ENCODE data around the gene UNC13D.
"Not testable (repeated sequence)": the region's sequence is repeated elsewhere in the genome, so short reads cannot be mapped to it uniquely, and the experiment has no call there.

Gene UNC13D

DNA sequence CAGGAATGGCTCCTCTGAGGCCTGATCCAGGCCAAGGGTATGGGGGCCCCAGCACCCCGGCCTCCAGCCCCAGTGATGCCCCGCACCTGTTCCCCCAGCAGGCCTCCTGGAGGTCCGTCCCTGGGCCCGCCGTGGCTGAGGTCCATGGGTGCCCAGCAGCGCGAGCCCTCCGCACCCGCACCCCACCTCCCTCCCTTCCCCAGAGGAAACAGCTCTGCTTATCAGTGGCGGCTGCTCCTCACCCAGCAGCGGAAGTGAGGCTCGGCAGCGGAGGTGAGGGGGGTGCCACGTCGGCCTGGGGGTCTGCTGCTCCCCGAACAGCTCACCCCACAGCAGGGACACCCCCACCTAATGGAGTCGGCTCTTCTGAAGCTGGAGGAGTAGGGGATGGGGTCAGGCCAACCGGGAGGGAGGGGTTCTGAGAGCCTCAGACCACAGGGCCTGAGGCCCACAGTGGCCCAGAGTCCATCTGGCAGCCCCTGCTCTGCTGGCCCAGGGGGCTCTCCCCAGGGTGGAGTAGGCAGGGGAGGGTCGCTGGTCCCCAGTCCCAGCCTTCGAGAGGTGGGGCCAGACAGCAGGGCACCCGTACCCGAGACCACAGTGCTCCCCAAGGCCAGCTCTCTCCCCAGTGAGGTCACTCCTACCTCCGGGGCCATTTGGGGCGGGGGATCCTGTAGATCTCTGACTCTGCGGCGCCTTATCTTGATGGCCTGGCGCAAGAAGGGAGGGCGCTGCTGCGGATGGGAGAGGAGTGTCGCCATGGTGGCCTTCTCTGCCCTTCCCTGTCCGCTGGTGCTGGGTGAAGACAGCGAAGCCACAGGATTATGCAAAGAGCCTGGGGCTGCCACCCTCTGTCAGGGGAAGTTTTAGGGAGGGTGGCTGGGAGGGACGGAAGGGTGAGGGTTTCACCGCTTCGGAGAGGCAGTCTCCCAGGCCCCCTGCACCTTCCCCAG, at the start of gene UNC13D:
UNC13D (minus strand) TSS at position 828 of the 953 bp plus-strand sequence; CDS start at position 761, 67 bp downstream.
- peak in 1 of 2 donors; percentile 44 for DNase-seq (ENCODE audit: low read depth in 1 of 2, low spot score in 1 of 2)

DNA sequence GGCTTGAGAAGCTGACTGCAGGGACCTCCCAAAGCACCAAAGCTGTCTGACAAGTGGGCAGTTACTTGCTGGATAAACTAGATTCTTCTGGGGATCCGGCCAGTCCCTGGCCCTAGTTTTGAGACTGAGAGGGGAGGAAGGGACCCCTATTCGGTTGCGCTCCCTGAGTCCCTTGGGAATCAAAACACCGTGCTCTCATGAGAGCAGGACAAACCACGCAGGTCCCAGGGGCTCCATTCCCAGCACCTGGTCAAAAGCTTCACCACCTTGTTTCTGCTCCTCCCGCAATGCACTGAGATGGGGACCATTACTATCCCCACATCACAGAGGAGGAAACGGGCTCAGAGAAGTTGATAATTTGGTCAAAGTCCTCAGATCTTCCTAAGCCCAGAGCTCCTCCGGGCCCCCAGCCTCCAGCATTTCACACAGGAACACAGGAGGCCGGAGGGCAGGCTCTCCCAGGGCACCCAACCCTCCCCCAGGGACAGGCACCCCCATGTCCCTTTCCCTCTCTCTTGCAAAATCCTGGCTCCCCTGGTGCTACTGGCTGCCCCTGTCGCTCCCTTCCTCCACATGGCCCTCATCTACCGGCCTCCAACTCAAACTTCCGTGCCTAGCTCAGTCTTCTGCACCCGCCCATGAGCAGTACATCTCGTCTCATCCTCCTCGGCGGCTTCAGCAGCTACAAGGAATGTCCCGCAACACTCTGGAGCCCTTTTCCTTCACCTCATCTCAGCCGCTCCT, 49.3 kb upstream of the UNC13D start:
- DNase-seq (ENCODE audit: low read depth in 1 of 2, low spot score in 1 of 2) = no peak

DNA sequence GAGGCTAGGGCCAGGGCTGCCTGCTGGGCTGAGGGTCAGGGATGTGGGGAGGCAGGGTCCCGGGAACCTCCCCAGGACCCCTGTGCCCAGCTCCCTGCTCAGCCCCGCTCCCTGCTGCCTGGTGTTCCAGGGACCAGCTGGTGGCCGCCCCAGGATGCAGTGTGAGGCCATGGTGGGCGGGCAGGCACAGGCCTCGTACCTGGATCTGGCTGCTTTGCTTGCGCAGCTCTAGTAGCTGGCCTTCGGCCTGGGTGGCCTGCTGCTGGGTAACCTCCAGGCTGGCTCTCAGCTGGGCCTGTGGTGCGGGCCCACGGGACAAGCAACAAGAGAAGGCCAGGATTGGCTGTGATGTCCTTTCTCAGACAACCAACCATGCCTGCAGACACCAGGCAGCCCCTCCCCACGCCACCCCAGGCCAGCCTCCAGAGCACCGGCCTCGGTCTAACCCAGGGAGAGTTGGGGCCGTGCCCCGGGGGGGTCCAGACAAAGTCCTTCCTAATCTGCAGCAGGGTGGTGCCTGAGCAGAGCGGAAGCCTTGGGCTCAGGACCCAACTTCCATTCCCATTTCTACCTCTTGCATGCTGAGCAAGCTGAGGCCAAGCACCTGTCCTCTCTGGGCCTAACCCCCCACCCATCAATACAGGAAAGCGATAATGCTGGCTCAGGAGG, 48.5 kb upstream of the UNC13D start:
- DNase-seq (ENCODE audit: low read depth in 1 of 2, low spot score in 1 of 2) = no peak

DNA sequence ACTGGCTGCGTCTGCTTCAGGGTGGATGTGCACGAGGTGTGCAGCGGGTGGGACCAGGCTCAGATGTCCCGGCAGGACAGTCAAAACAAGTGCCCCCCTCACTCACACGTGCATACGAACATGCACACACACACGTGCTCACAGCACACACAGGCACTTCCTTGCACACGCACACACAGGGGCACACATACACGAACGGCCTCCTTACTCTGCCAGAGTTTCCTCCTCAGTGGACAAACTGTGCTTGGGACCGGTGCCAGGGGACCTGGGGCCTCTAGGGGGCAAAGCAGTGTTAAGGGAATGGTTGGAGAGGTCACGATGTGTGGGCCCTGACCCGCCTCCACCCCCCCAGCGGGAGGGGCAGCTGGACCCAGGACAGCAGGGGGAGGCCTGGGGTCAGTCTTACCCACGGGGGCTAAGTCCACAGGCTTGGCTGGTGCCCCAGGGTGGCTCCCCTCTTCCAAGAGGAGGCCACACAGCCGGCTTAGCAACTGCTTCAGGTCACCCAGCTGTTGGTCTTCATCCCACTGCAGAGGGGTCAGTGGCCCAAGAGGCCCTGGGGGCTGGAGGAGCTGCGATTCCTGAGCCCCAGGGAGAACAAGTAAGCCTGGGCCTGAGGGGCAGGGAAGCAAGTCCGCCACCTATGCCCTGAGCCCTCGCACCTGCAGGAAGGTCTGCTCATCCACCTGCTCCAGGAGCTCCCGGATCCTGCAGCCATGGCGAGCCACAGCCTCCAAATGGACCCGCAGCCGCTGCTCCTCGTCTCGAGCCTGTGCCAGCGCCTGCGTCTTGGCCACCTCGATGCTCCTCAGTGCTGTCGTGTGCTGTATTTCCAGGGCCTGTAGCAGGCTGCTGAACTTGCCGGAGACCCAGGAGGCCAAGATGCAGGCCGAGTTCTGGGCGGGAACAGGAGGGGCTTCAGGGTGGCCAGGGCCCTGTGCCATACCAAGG, 47.7 kb upstream of the UNC13D start:
- no peak for DNase-seq (ENCODE audit: low read depth in 1 of 2, low spot score in 1 of 2)

DNA sequence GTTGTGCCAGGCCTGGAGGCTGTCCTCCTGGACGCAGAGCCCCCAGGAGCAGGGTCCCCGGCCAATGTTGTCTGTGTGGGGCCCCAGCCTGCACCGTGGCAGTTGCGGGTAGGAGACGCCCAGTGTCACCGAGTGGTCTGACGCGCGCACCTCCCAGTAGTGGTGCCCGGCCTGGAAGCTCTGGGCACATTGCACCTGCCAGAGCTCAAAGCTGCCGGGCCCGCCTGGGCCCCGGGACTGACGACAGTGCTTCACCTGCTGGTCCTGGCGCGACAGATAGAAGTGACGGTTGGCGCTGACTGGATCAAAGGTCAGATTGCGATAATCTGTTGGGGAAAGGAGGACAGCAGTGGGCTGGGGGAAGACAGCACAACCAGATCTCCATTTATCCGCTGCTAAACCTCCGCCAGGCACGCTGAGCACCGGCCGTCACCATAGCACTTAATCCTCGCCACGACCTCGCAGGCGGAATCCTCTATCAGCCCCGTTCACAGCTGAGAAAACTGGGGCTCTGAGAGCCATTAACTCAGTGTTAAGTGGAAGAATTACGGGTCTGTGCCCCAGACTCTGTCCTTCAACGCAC, 46.9 kb upstream of the UNC13D start:
- no peak for DNase-seq (ENCODE audit: low read depth in 1 of 2, low spot score in 1 of 2)

DNA sequence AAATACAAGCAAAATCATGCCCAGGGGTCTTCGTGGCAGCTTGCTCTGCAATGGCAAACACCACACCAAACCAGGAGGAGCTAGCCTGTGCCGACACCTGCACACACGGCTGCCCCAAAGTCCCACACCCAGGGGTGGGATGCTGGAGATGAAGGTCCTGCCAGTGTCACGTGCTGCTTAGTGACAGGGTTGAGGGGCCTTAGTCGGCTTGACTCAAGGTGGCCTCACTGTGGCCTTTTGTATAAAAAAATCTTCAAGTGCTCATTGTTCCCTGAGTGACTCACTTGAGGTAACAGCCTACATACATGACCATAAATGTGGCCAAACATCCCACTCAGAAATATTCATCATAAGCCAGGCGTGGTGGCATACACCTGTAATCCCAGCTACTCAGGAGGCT, 45.2 kb upstream of the UNC13D start:
- DNase-seq (ENCODE audit: low read depth in 1 of 2, low spot score in 1 of 2) = no peak

DNA sequence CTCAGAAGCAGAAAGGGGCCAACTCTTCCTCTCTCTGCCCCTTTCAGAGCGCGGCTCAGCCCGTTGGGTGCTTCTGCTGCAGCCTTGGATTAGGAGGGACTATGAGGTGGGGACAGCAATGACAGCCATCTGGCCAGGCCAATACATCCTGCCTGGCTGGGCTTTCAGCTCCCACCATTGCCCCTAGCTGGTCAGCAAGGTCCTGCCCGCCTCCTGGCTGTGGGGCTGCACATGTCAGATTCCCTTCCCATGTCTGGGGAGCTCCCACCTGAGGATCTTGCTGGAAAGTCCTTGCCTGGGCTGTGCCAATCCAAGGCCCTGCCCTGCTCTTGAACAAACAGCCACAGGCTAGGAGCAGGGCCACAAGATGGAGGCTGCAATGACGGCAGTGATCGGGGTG, 44.3 kb upstream of the UNC13D start:
- no peak for DNase-seq (ENCODE audit: low read depth in 1 of 2, low spot score in 1 of 2)

DNA sequence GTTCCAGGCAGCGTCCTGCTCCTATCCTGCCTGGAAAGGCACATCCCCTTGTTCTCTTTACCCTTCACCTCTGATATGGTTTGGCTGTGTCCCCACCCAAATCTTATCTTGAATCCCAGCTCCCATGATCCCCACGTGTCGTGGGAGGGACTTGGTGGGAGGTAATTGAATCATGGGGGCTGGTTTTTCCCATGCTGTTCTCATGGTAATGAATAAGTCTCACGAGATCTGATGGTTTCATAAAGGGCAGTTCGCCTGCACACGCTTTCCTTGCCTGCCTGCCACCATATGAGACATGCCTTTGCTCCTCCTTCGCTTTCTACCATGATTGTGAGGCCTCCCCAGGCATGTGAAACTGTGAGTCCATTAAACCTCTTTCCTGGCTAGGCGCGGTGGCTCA, 41.7 kb upstream of the UNC13D start:
- DNase-seq (ENCODE audit: low read depth in 1 of 2, low spot score in 1 of 2) = not testable (repeated sequence)

DNA sequence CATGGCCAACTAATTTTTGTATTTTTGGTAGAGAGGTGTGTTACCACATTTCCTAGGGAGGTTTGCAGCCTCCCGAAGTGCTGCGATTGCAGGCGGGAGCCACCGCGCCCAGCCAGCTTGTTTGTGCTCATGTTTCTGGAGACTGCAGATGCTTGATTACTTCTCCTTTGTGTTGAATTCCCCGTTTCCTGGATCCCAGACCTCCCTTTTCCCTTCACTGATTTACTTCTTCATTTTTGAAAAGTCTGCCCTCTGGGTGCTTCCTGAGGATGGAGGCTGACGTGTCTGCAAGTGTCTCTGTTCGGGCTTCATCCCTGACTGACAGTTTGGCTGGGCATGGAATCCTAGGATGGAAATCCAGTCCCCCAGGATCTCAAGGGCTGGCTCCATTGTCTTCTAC, 41.2 kb upstream of the UNC13D start:
- no peak for DNase-seq (ENCODE audit: low read depth in 1 of 2, low spot score in 1 of 2)

DNA sequence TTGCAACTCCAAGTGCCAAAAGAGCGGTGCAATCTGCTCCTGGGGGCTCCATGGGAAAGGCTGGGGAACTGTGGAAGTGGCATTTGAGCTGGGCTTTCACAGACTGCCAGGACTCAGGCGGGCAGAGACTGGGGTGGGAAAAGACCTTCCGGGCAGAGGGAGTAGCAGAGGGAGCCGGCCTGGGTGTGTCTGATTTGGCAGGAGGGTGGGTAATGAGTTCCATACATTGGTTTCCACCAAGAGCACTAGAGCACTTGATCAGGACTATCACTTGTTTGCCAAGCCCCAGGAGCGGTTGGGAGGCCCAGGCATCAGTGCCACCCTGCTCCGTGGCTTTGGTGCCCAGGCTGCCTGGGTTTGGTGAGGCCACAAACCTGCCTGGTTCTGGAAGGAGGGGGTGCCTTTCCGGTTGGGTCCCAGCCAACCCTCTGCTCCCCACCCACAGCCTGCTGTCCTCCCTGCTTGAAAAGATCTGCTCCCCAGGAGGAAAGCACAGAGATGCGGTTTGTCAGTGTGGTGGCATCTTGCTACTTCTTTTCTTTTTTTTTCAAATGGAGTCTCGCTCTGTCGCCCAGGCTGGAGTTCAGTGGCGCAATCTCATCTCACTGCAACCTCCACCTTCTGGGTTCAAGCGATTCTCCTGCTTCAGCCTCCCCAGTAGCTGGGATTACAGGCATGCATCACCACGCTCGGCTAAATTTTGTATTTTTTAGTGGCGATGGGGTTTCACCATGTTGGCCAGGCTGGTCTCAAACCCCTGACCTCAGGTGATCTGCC, 37.7 kb upstream of the UNC13D start:
- DNase-seq (ENCODE audit: low read depth in 1 of 2, low spot score in 1 of 2) = no peak

DNA sequence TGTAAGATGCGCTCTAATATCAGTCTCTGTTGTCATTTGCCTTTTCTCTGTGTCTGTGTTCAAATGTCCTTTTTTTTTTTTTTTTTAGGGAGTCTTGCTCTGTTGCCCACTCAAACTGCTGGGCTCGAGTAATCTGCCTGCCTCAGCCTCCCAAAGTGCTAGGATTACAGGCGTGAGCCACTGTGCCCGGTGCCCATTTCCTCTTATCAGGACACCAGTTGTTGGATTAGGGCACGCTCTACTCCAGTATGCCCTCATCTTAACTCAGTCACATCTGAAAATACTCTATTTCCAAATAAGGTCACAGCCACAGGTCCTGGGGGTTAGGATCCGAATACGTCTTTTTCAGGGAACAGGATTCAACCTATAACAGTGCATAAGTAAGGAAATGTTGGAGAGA, 36.1 kb upstream of the UNC13D start:
- no peak for DNase-seq (ENCODE audit: low read depth in 1 of 2, low spot score in 1 of 2)

DNA sequence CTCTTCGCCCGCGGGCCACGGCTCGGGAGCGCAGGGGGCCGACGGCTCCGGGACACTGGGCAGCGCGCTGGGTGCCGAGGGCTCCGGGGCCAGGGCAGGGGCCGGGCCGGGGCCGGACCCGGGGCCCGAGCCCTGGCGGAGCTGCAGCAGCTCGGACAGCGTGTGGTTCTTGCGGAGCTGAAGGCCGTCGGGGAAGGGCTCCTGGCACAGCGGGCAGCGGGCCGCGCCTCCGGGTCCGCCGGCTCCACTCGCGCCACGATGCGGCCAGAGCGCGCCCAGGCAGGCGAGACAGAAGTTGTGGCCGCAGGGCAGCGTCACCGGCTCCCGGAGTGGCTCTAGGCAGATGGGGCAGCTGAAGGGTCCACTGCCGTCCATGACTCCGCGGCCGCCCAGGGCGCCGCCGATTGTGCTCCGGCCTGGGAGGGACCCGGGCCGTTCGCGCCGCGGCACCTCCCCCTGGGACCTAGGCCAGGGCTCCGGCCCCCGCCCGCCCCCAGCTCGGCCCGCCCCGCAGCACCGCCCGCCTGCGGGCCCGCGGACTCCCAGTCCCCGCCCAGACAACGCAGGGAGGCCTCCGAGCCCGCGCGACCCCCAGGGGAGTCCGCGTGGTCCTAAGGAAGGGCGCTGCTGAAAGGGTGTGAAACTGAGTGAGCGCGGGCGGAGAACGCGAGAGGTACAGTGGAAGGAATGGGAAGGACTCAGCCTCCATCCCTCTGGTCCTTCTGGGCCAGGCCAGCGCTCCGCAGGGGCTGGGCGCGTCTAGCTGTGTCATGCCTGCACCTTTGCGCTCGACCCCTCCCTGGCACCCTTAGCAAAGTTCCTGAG, 34.2 kb upstream of the UNC13D start, which contains the start of gene TRIM47:
TRIM47 (minus strand) TSS at position 408 of the 825 bp plus-strand sequence; CDS start at position 375, 33 bp downstream.
- DNase-seq (ENCODE audit: low read depth in 1 of 2, low spot score in 1 of 2) = no peak

DNA sequence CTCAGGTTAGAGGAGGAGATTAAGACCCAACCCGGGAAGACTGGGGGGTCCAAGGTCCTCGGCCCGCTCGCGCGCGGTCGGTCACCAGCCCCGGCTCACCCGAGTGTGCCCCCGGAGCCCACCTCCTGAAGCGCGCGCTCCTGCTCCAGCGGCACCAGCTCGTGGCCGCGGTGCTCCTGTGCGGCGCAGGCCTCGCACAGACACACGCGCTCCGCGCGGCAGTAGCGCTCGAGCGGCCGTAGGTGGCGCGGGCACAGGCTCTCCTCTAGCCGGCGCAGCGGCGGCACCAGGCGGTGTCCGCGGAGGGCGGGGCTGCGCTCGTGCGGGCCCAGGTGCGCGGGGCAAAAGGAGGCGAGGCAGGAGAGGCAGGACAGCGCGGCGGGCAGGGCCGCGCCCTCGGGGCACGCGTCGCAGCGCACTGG, 33.6 kb upstream of the UNC13D start:
- DNase-seq (ENCODE audit: low read depth in 1 of 2, low spot score in 1 of 2) = peak; percentile 53 to 64

DNA sequence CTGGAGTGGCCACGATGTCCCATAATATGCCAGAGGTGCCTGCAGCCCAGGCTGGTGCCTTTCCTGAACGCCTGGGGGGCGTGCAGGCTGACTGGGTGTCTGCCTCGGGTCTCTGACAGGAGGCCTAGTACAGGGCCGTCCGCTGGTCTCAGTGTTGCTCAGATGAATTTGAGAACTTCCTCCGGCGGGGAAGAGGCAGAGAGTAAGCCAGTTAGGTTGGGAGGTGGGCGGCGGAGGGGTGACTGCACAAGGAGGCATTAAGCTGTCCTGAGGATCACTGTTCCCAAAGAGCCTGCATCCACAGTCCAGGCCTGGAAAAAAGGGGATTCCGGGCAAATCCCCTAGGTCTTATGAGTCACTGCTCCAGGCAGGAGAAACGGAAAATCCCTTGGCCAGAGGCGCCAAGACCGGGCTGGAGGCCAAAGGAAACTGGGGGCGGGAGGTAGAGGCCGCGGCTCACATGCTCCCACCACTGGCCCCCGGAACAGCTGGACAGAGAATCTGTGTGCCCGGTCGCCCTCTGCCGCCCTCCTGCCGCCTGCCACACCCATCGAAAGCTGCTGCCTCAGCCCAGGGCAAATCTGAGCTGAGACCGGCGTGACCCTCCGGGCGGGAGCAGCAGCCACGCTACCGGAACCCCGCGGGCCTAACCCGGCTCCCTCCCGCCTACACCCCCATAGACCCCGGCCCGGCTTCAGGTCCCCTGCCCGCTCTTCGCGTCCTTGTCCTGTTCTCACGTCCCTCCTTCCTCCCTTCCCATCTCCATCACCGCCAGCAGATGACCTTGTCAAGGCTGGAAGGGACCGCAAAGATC, 32.9 kb upstream of the UNC13D start:
- DNase-seq (ENCODE audit: low read depth in 1 of 2, low spot score in 1 of 2) = peak in 1 of 2 donors; percentile 22

DNA sequence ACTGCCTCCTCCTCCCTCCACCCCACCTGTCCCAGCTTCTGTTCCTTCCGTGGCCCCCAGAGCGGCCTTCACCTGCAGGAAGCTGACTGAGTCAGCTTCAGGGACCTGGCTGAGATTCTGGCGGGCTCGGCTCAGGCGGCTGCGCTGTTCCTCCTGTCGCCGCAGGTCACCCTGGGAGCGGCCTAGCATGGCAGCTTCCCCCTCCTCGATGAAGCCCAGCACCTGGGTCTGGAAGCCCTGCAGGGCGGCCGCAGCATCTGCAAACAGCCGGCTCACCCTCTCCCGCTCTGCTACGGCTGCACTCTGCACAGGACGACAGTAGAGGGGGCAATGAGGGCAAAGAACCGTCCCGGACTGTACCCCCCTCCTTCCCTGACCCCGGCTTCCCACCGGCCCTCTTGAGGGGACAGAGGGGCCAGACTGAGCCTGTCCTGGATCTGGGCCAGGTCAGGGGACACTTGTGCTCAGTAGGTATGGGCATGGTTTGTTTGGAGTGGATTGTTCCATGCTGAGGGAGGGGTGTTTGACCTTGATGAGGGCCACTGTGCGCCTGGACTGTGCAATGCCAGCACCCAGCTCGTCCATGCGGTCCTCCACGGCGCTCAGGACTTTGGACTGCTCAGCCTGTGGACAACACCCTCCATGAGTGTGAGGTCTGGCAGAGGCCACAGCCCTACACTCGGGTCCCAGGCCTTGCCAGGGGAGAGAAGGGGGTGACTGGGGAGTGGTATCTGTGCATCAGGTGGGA, 32.2 kb upstream of the UNC13D start:
- DNase-seq (ENCODE audit: low read depth in 1 of 2, low spot score in 1 of 2) = peak; percentile 46 to 61

DNA sequence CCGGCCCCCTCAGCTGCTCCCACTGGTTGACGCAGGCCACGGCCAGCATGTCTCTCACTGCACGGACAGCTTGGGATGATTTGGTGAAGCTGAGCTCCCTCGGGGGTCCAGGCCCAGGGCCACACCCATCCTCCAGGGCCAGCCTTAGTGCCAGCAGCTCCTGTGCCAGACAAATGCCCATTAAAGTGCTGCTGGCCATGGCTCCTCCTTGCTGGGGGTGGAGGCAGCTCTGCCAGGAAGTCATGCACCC, 31.7 kb upstream of the UNC13D start:
- peak in 1 of 2 donors; percentile 13 for DNase-seq (ENCODE audit: low read depth in 1 of 2, low spot score in 1 of 2)

All from stimulated activated CD4-positive, alpha-beta T cell treated with anti-CD3 and anti-CD28 coated beads, Interleukin-15, amount 100 ng/mL, for 1 hour (primary cell).